ENCODE results near the gene CIPC.

CIPC gene

DNA sequence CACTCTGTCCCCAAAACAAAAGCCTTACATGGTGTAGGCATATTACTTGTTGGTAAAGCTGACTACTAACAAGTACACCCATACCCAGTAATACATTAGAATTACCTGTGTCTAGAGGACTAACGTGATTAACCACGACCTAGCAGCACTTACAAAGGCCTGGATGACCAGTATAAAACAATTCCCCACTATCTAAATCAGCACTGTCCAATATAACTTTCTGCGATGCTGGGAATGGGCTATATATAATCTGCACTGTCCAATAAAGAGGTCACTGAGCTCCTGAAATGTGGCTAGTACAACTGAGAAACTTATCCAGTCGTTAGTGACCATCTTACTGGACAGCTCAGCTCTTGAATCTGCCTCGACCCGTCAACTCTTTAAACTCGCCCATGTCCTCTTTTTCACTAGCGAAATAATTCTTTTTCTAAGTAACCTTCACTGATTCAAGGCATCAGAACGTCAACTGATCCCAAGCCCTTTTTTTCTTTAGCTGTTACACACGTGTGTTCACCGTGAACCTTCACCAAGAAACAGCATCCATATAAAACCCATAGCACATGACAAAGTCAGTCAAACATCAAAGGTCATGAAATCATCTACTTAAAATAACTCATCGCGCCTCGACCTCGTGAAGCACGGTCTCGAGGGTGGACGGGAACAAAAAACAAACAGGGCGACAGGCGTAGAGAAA lies 905 bp upstream of the CIPC start:
- Histone ChIP-seq H3K4me3 (replicated peaks; ENCODE audit: insufficient read depth, low read length) (peak overlapping the region; percentile 46), H3K27me3 (ENCODE audit: insufficient read depth, poor library complexity, severe bottlenecking) (no peaks in the 10 kb centered on the region), H3K27ac (replicated peaks) (peak overlapping the region; percentile 82)
- no peak for DNase-seq (ENCODE audit: low read depth in 1 of 2, low spot score in 1 of 2)
- TF ChIP-seq GABPA (IDR thresholded peaks at IDR 0.05; ENCODE audit: low read depth) (no peak), POLR2AphosphoS5 (IDR thresholded peaks at IDR 0.05; ENCODE audit: low read depth) (no peak), REST (IDR thresholded peaks at IDR 0.05; ENCODE audit: insufficient replicate concordance, low read depth) (no peak), SPI1 (IDR thresholded peaks at IDR 0.05; ENCODE audit: borderline replicate concordance, low read depth) (no peak)
- TF ChIP-seq, protein P1, sequence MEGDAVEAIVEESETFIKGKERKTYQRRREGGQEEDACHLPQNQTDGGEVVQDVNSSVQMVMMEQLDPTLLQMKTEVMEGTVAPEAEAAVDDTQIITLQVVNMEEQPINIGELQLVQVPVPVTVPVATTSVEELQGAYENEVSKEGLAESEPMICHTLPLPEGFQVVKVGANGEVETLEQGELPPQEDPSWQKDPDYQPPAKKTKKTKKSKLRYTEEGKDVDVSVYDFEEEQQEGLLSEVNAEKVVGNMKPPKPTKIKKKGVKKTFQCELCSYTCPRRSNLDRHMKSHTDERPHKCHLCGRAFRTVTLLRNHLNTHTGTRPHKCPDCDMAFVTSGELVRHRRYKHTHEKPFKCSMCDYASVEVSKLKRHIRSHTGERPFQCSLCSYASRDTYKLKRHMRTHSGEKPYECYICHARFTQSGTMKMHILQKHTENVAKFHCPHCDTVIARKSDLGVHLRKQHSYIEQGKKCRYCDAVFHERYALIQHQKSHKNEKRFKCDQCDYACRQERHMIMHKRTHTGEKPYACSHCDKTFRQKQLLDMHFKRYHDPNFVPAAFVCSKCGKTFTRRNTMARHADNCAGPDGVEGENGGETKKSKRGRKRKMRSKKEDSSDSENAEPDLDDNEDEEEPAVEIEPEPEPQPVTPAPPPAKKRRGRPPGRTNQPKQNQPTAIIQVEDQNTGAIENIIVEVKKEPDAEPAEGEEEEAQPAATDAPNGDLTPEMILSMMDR (IDR thresholded peaks at IDR 0.05; ENCODE audit: insufficient read depth, low read length): no peak

- DNase-seq (ENCODE audit: low read depth in 1 of 2, low spot score in 1 of 2): no peak
- TF ChIP-seq POLR2AphosphoS5 (IDR thresholded peaks at IDR 0.05; ENCODE audit: low read depth): no peak
- TF ChIP-seq GABPA (IDR thresholded peaks at IDR 0.05; ENCODE audit: low read depth): no peak
- no peak for TF ChIP-seq SPI1 (IDR thresholded peaks at IDR 0.05; ENCODE audit: borderline replicate concordance, low read depth)
- TF ChIP-seq REST (IDR thresholded peaks at IDR 0.05; ENCODE audit: insufficient replicate concordance, low read depth): no peak
- TF ChIP-seq, protein P1 (IDR thresholded peaks at IDR 0.05; ENCODE audit: insufficient read depth, low read length): no peak
- Histone ChIP-seq H3K4me3 (replicated peaks; ENCODE audit: insufficient read depth, low read length) (peak overlapping the region; percentile 72), H3K27ac (replicated peaks) (peak overlapping the region; percentile 82), H3K27me3 (ENCODE audit: insufficient read depth, poor library complexity, severe bottlenecking) (no peaks in the 10 kb centered on the region)
Measured at GRCh38 chr14:77098529-77099353, 683 bp downstream of the CIPC start.

- no peak for TF ChIP-seq SPI1 (IDR thresholded peaks at IDR 0.05; ENCODE audit: borderline replicate concordance, low read depth)
- TF ChIP-seq REST (IDR thresholded peaks at IDR 0.05; ENCODE audit: insufficient replicate concordance, low read depth): no peak
- no peak for TF ChIP-seq POLR2AphosphoS5 (IDR thresholded peaks at IDR 0.05; ENCODE audit: low read depth)
- TF ChIP-seq, protein P1 (IDR thresholded peaks at IDR 0.05; ENCODE audit: insufficient read depth, low read length): no peak
- H3K4me3 ChIP-seq (replicated peaks; ENCODE audit: insufficient read depth, low read length): no peak overlapping the region
- H3K27ac ChIP-seq (replicated peaks): no peak overlapping the region
- no peaks in the 10 kb centered on the region for H3K27me3 ChIP-seq (ENCODE audit: insufficient read depth, poor library complexity, severe bottlenecking)
- DNase-seq (ENCODE audit: low read depth in 1 of 2, low spot score in 1 of 2): no peak
Measured at GRCh38 chr14:77099425-77100167, 1.5 kb downstream of the CIPC start.

All from HL-60 (cell line).